Measurements from ENCODE around the gene CUEDC1.

The CUEDC1 gene

GRCh38 chr17:57955183-57955931, at the start of gene CUEDC1:
Gene CUEDC1 (minus strand): TSS chr17:57955412. CDS start chr17:57885564, 69,848 bp downstream.
- DNase-seq (ENCODE audit: low read depth in 2 of 2), result peak; percentile 43 to 46

- DNase-seq (ENCODE audit: low read depth in 2 of 2), result no peak
Observed at GRCh38 chr17:58004060-58004459, 48.8 kb upstream of the CUEDC1 start.

- no peak for DNase-seq (ENCODE audit: low read depth in 2 of 2)
Observed at GRCh38 chr17:58002973-58003372, 47.8 kb upstream of the CUEDC1 start.

- no peak for DNase-seq (ENCODE audit: low read depth in 2 of 2)
Observed at GRCh38 chr17:58002154-58002948, 47.1 kb upstream of the CUEDC1 start.

- DNase-seq (ENCODE audit: low read depth in 2 of 2), result no peak
Observed at GRCh38 chr17:58001461-58002124, 46.4 kb upstream of the CUEDC1 start.

- no peak for DNase-seq (ENCODE audit: low read depth in 2 of 2)
Observed at GRCh38 chr17:57999496-58000017, 44.3 kb upstream of the CUEDC1 start.

- DNase-seq (ENCODE audit: low read depth in 2 of 2), result no peak
Observed at GRCh38 chr17:57999010-57999495, 43.8 kb upstream of the CUEDC1 start.

GRCh38 chr17:57997085-57997809, 42.0 kb upstream of the CUEDC1 start:
- no peak for DNase-seq (ENCODE audit: low read depth in 2 of 2)

- DNase-seq (ENCODE audit: low read depth in 2 of 2), result no peak
Observed at GRCh38 chr17:57995076-57995956, 40.1 kb upstream of the CUEDC1 start.

GRCh38 chr17:57994436-57994835, 39.2 kb upstream of the CUEDC1 start:
- no peak for DNase-seq (ENCODE audit: low read depth in 2 of 2)

- no peak for DNase-seq (ENCODE audit: low read depth in 2 of 2)
Observed at GRCh38 chr17:57993471-57994365, 38.5 kb upstream of the CUEDC1 start.

- DNase-seq (ENCODE audit: low read depth in 2 of 2), result no peak
Observed at GRCh38 chr17:57991537-57991936, 36.3 kb upstream of the CUEDC1 start.

GRCh38 chr17:57990037-57990436, 34.8 kb upstream of the CUEDC1 start:
- DNase-seq (ENCODE audit: low read depth in 2 of 2), result no peak

GRCh38 chr17:57988301-57989250, 33.4 kb upstream of the CUEDC1 start:
- DNase-seq (ENCODE audit: low read depth in 2 of 2), result no peak

- peak; percentile 67 to 72 for DNase-seq (ENCODE audit: low read depth in 2 of 2)
Observed at GRCh38 chr17:57987581-57988300, 32.5 kb upstream of the CUEDC1 start, which contains the start of gene VEZF1. Gene VEZF1 (minus strand): TSS chr17:57988254. CDS start chr17:57988111, 143 bp downstream.

- DNase-seq (ENCODE audit: low read depth in 2 of 2), result no peak
Observed at GRCh38 chr17:57986841-57987580, 31.8 kb upstream of the CUEDC1 start.

GRCh38 chr17:57985675-57985974, 30.4 kb upstream of the CUEDC1 start:
- no peak for DNase-seq (ENCODE audit: low read depth in 2 of 2)

All from stimulated activated CD8-positive, alpha-beta memory T cell treated with anti-CD3 and anti-CD28 coated beads, Interleukin-2, amount 100 ng/mL, for 48 hours (primary cell).